A549 (cell line): ENCODE data around the gene NUDT14.

Experiments used
- CHD2 ChIP-seq: fragments of 150-350 bp; IDR thresholded peaks from 2 replicates; pipeline ENCODE4 v1.6.1; 2014; ENCODE audit warnings: low read length; ENCODE audit not compliant: partially characterized antibody
- POLR2A ChIP-seq: IDR thresholded peaks from 2 replicates; pipeline ENCODE4 v1.6.1; 2012; ENCODE audit warnings: mild to moderate bottlenecking, low read length
- RFX5 ChIP-seq: fragments of 450-650 bp; IDR thresholded peaks from 2 replicates; pipeline ENCODE4 v1.7.1; 2014; ENCODE audit warnings: antibody characterized with exemption, mild to moderate bottlenecking, moderate library complexity
- SREBF2 ChIP-seq: fragments of 450-650 bp; IDR thresholded peaks from 2 replicates; pipeline ENCODE4 v1.6.1; 2014; ENCODE audit warnings: mild to moderate bottlenecking, moderate library complexity
- USF2 ChIP-seq: fragments of 450-650 bp; IDR thresholded peaks from 2 replicates; pipeline ENCODE4 v1.6.1; 2014; ENCODE audit warnings: antibody characterized with exemption
- TF ChIP-seq, protein P1 (sequence below): fragments of >200 bp; sonication (Bioruptor Twin); formaldehyde crosslinking; IDR thresholded peaks from 3 replicates; pipeline ENCODE4 v1.5.1; 2016
- TF ChIP-seq, protein P2 (sequence below): IDR thresholded peaks from 2 replicates; pipeline ENCODE4 v1.6.1; 2012

DNA sequence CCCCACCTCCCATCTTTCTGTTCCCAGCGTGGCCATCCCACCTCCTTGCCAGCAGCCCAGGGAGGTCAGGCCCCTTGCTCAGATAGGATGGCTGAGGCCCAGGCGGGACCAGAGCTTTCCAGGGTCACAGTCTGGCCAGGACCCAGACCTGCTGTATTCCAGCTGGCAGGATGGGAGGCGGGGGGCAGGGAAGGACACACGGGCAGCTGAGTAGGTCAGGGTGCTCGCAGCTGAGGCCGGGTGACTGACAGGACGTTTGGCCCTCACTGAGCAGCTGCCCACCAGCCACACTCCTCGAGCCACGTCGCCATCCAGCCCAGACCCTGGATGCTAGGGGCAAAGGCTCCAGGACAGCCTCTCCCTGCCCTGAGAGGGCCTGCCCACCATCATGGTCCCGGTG lies 4.0 kb downstream of the NUDT14 start:
- TF ChIP-seq, protein P1, sequence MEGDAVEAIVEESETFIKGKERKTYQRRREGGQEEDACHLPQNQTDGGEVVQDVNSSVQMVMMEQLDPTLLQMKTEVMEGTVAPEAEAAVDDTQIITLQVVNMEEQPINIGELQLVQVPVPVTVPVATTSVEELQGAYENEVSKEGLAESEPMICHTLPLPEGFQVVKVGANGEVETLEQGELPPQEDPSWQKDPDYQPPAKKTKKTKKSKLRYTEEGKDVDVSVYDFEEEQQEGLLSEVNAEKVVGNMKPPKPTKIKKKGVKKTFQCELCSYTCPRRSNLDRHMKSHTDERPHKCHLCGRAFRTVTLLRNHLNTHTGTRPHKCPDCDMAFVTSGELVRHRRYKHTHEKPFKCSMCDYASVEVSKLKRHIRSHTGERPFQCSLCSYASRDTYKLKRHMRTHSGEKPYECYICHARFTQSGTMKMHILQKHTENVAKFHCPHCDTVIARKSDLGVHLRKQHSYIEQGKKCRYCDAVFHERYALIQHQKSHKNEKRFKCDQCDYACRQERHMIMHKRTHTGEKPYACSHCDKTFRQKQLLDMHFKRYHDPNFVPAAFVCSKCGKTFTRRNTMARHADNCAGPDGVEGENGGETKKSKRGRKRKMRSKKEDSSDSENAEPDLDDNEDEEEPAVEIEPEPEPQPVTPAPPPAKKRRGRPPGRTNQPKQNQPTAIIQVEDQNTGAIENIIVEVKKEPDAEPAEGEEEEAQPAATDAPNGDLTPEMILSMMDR, result no peak
- no peak for TF ChIP-seq SREBF2
- TF ChIP-seq CHD2, result no peak
- TF ChIP-seq, protein P2, sequence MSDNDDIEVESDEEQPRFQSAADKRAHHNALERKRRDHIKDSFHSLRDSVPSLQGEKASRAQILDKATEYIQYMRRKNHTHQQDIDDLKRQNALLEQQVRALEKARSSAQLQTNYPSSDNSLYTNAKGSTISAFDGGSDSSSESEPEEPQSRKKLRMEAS, result no peak
- no peak for TF ChIP-seq USF2
- no peak for TF ChIP-seq RFX5
- no peak for TF ChIP-seq POLR2A
